SK-N-SH treated with all-trans-retinoic acid at 6 μM for 48 hours (cell line): ENCODE data around the gene RAE1.

Source experiments
- ATAC-seq: fragments of 200-7000 bp; cut with Tn5 transposase; 3 replicates; pipeline ENCODE4 v1.9.1; 2020; ENCODE audit warnings: mild to moderate bottlenecking, moderate library complexity
- ARNTL ChIP-seq: fragments of 450-650 bp; formaldehyde crosslinking; IDR thresholded peaks from 2 replicates; pipeline ENCODE4 v1.5.0; 2020; ENCODE audit warnings: low read depth, mild to moderate bottlenecking, moderate library complexity, borderline replicate concordance
- BACH2 ChIP-seq: fragments of 250-450 bp; sonication (Bioruptor Pico); IDR thresholded peaks from 2 replicates; pipeline ENCODE4 v1.9.0; 2021; ENCODE audit warnings: mild to moderate bottlenecking, borderline replicate concordance
- CREB5 ChIP-seq: fragments of 250-450 bp; sonication (Bioruptor Pico); IDR thresholded peaks from 2 replicates; pipeline ENCODE4 v1.5.1; 2020; ENCODE audit warnings: low read depth, mild to moderate bottlenecking, moderate library complexity
- CSDC2 ChIP-seq: fragments of 250-450 bp; sonication (Bioruptor Pico); IDR thresholded peaks from 2 replicates; pipeline ENCODE4 v1.5.0; 2020; ENCODE audit warnings: mild to moderate bottlenecking, moderate library complexity
- CSRNP3 ChIP-seq: fragments of 250-450 bp; sonication (Bioruptor Pico); IDR thresholded peaks from 2 replicates; pipeline ENCODE4 v1.5.1; 2021; ENCODE audit warnings: mild to moderate bottlenecking, moderate library complexity
- ESRRG ChIP-seq: fragments of 250-450 bp; sonication (Bioruptor Pico); IDR thresholded peaks from 2 replicates; pipeline ENCODE4 v1.6.1; 2021; ENCODE audit warnings: mild to moderate bottlenecking
- GLIS3 ChIP-seq: fragments of 250-450 bp; sonication (Bioruptor Pico); IDR thresholded peaks from 2 replicates; pipeline ENCODE4 v1.5.0; 2020; ENCODE audit warnings: mild to moderate bottlenecking, moderate library complexity
- ISL1 ChIP-seq: fragments of 250-450 bp; sonication (Bioruptor Pico); IDR thresholded peaks from 2 replicates; pipeline ENCODE4 v2.1.2; 2022; ENCODE audit warnings: mild to moderate bottlenecking, moderate library complexity
- OSR1 ChIP-seq: fragments of 250-450 bp; sonication (Bioruptor Pico); IDR thresholded peaks from 2 replicates; pipeline ENCODE4 v1.8.0; 2022; ENCODE audit warnings: moderate library complexity, mild to moderate bottlenecking, inconsistent platforms
- PATZ1 ChIP-seq: fragments of 250-450 bp; sonication (Bioruptor Pico); IDR thresholded peaks from 2 replicates; pipeline ENCODE4 v1.8.0; 2020; ENCODE audit warnings: mild to moderate bottlenecking, moderate library complexity, borderline replicate concordance
- POU6F1 ChIP-seq: fragments of 250-450 bp; sonication (Bioruptor Pico); IDR thresholded peaks from 2 replicates; pipeline ENCODE4 v1.8.0; 2021; ENCODE audit warnings: low read depth, mild to moderate bottlenecking, moderate library complexity, borderline replicate concordance
- PPARA ChIP-seq: fragments of 250-450 bp; sonication (Bioruptor Pico); IDR thresholded peaks from 2 replicates; pipeline ENCODE4 v1.5.0; 2020; ENCODE audit warnings: mild to moderate bottlenecking, borderline replicate concordance
- RARB ChIP-seq: fragments of 250-450 bp; sonication (Bioruptor Pico); IDR thresholded peaks from 2 replicates; pipeline ENCODE4 v1.8.0; 2021; ENCODE audit warnings: mild to moderate bottlenecking, moderate library complexity
- SNAI2 ChIP-seq: fragments of 250-450 bp; sonication (Bioruptor Pico); IDR thresholded peaks from 2 replicates; pipeline ENCODE4 v1.5.0; 2020; ENCODE audit warnings: mild to moderate bottlenecking, moderate library complexity
- TCF4 ChIP-seq: fragments of 250-450 bp; sonication (Bioruptor Pico); IDR thresholded peaks from 2 replicates; pipeline ENCODE4 v1.8.0; 2021; ENCODE audit warnings: mild to moderate bottlenecking, moderate library complexity, borderline replicate concordance
- TOX ChIP-seq: fragments of 250-450 bp; sonication (Bioruptor Pico); IDR thresholded peaks from 2 replicates; pipeline ENCODE4 v1.8.0; 2021; ENCODE audit warnings: mild to moderate bottlenecking, moderate library complexity, borderline replicate concordance
- TSHZ2 ChIP-seq: fragments of 250-450 bp; sonication (Bioruptor Pico); IDR thresholded peaks from 2 replicates; pipeline ENCODE4 v1.5.0; 2020; ENCODE audit warnings: mild to moderate bottlenecking, moderate library complexity
- ZC3H10 ChIP-seq: fragments of 250-450 bp; sonication (Bioruptor Pico); IDR thresholded peaks from 2 replicates; pipeline ENCODE4 v1.5.1; 2021; ENCODE audit warnings: mild to moderate bottlenecking, moderate library complexity
- ZFP3 ChIP-seq: fragments of 250-450 bp; sonication (Bioruptor Pico); IDR thresholded peaks from 2 replicates; pipeline ENCODE4 v1.5.0; 2020; ENCODE audit warnings: mild to moderate bottlenecking, moderate library complexity
- ZFP30 ChIP-seq: fragments of 450-650 bp; formaldehyde crosslinking; IDR thresholded peaks from 2 replicates; pipeline ENCODE4 v1.5.0; 2022; ENCODE audit warnings: mild to moderate bottlenecking, moderate library complexity
- ZNF565 ChIP-seq: fragments of 450-650 bp; formaldehyde crosslinking; conservative IDR thresholded peaks from 2 replicates; pipeline ENCODE4 v1.5.0; 2020; ENCODE audit warnings: low read depth, mild to moderate bottlenecking, moderate library complexity
- ZNF70 ChIP-seq: fragments of 450-650 bp; formaldehyde crosslinking; IDR thresholded peaks from 2 replicates; pipeline ENCODE4 v1.5.0; 2020; ENCODE audit warnings: mild to moderate bottlenecking, moderate library complexity
- ZNF8 ChIP-seq: fragments of 450-650 bp; formaldehyde crosslinking; IDR thresholded peaks from 2 replicates; pipeline ENCODE4 v1.5.0; 2020; ENCODE audit warnings: mild to moderate bottlenecking, moderate library complexity

The RAE1 gene

GRCh38 chr20:57326667-57327455 is 24.2 kb upstream of the RAE1 start:
- ATAC-seq = no peak
- TF ChIP-seq POU6F1 (CRISPR knock-in tag) (no peak), ZNF8 (no peak), PATZ1 (no peak), RARB (CRISPR knock-in tag) (no peak), CSDC2 (CRISPR knock-in tag) (no peak), CREB5 (CRISPR knock-in tag) (no peak), ZFP3 (no peak), GLIS3 (no peak), SNAI2 (no peak), ESRRG (CRISPR knock-in tag) (no peak), TSHZ2 (CRISPR knock-in tag) (no peak), ZNF70 (CRISPR knock-in tag) (no peak), ARNTL (CRISPR knock-in tag) (no peak), ISL1 (CRISPR knock-in tag) (no peak), ZC3H10 (CRISPR knock-in tag) (no peak)

GRCh38 chr20:57327820-57328219 is 23.2 kb upstream of the RAE1 start:
- no peak for ATAC-seq
- TF ChIP-seq PPARA (no peak), ZNF70 (CRISPR knock-in tag) (no peak), ZFP30 (CRISPR knock-in tag) (no peak), CSDC2 (CRISPR knock-in tag) (no peak), ESRRG (CRISPR knock-in tag) (no peak), BACH2 (CRISPR knock-in tag) (no peak), ARNTL (CRISPR knock-in tag) (no peak), TCF4 (CRISPR knock-in tag) (no peak), ZNF565 (CRISPR knock-in tag) (no peak), ZFP3 (no peak), TOX (CRISPR knock-in tag) (no peak), SNAI2 (no peak), CREB5 (CRISPR knock-in tag) (no peak), RARB (CRISPR knock-in tag) (no peak), OSR1 (CRISPR knock-in tag) (no peak), ISL1 (CRISPR knock-in tag) (no peak), GLIS3 (no peak), CSRNP3 (no peak), ZNF8 (no peak), POU6F1 (CRISPR knock-in tag) (no peak)
